B cell (primary cell): ENCODE results near the gene EIF3D. TPM values are rescaled to one million over a fixed set of nuclear protein-coding genes. Genes with fewer than 3 reads are reported as not detected.

Experiments used
- ATAC-seq: fragments of 200-7000 bp; cut with Tn5 transposase; one replicate; pipeline ENCODE4 v1.10.0; 2021; ENCODE audit warnings: low read depth, mild to moderate bottlenecking, moderate number of reproducible peaks, moderate library complexity
- CTCF ChIA-PET: fragments of 350-600 bp; sonication (Branson Sonifier 250); formaldehyde crosslinking; loops from one replicate; lab custom pipeline; 2021; ENCODE audit warnings: antibody characterized with exemption, inconsistent platforms; lab: Charles Lee
- POLR2A ChIA-PET: fragments of 350-600 bp; sonication (Branson Sonifier 250); formaldehyde crosslinking; loops from one replicate; lab custom pipeline; 2021; ENCODE audit warnings: antibody characterized with exemption; lab: Charles Lee
- DNase-seq: peaks from one replicate; pipeline ENCODE4 v3.0.0; 2013
- H2AFZ ChIP-seq: 2 replicates; pipeline ENCODE4 v1.6.1; 2012; ENCODE audit warnings: mild to moderate bottlenecking, low read depth, low read length; ENCODE audit not compliant: insufficient read depth, poor library complexity, severe bottlenecking
- H3K27ac ChIP-seq, 2 donors: 1 replicate in 1 of 2; 2 replicates in 1 of 2; pipeline ENCODE4 v1.5.1; 2012 to 2013; ENCODE audit warnings: low read length in 2 of 2, mild to moderate bottlenecking in 2 of 2, moderate library complexity in 1 of 2
- H3K27me3 ChIP-seq, 4 experiments: fragments of 200-600 bp in 1 of 4; sonication (generic) in 1 of 4; replicated peaks in 1 of 4; 1 replicate in 2 of 4; 2 replicates in 2 of 4; pipeline versions ENCODE4 v1.6.1 to v1.7.0; 2013 to 2016; ENCODE audit warnings: low read length in 3 of 4, mild to moderate bottlenecking in 2 of 4, mixed read lengths in 1 of 4, moderate library complexity in 1 of 4; ENCODE audit not compliant: insufficient read depth in 4 of 4, control insufficient read depth in 3 of 4; ENCODE audit errors: control extremely low read depth in 1 of 4
- H3K36me3 ChIP-seq, 2 experiments: replicated peaks in 1 of 2; 1 replicate in 1 of 2; 2 replicates in 1 of 2; pipeline versions ENCODE4 v1.6.1 to v1.7.1; 2013; ENCODE audit warnings: low read length in 1 of 2; ENCODE audit not compliant: insufficient read depth in 2 of 2, control insufficient read depth in 1 of 2; ENCODE audit errors: control extremely low read depth in 1 of 2, extremely low read depth in 1 of 2
- H3K4me1 ChIP-seq, 2 donors: fragments of 200-600 bp in 1 of 2; sonication (generic) in 1 of 2; 1 replicate in 1 of 2; 2 replicates in 1 of 2; pipeline versions ENCODE4 v1.5.1 to v1.6.1; 2013 to 2017; ENCODE audit warnings: low read length in 2 of 2; ENCODE audit not compliant: control insufficient read depth in 2 of 2, insufficient read depth in 2 of 2
- H3K4me2 ChIP-seq: replicated peaks from 2 replicates; pipeline ENCODE3; 2012; ENCODE audit warnings: mild to moderate bottlenecking, low read depth, low read length; ENCODE audit not compliant: poor library complexity, severe bottlenecking
- H3K4me3 ChIP-seq, 5 experiments: fragments of 200-600 bp in 1 of 5; sonication (generic) in 1 of 5; 1 replicate in 3 of 5; 2 replicates in 2 of 5; pipeline versions ENCODE4 v1.5.1 to v1.7.0; 2011 to 2016; ENCODE audit warnings: low read length in 4 of 5, mild to moderate bottlenecking in 4 of 5, low read depth in 2 of 5, control low read depth in 1 of 5, moderate library complexity in 1 of 5; ENCODE audit not compliant: insufficient read depth in 1 of 5; ENCODE audit errors: control extremely low read depth in 1 of 5, extremely low read depth in 1 of 5
- H3K79me2 ChIP-seq: fragments of 200-600 bp; sonication (generic); one replicate; pipeline ENCODE4 v1.6.0; 2016; ENCODE audit warnings: low read length; ENCODE audit not compliant: control insufficient read depth, insufficient read depth
- H3K9ac ChIP-seq: fragments of 200-600 bp; sonication (generic); 2 replicates; pipeline ENCODE4 v1.6.1; 2017; ENCODE audit warnings: mild to moderate bottlenecking, low read length, moderate library complexity
- H3K9me3 ChIP-seq, 3 donors: one replicate each; pipeline versions ENCODE4 v1.6.1 to v1.7.1; 2013; ENCODE audit warnings: low read length in 2 of 3; ENCODE audit not compliant: control insufficient read depth in 2 of 3, insufficient read depth in 1 of 3; ENCODE audit errors: control extremely low read depth in 1 of 3
- H4K20me1 ChIP-seq: 2 replicates; pipeline ENCODE4 v1.6.0; 2012; ENCODE audit warnings: mild to moderate bottlenecking, low read length; ENCODE audit not compliant: insufficient read depth, control insufficient read depth, poor library complexity, severe bottlenecking
- H3K27ac Mint-ChIP-seq: one replicate; pipeline ENCODE4 v1.8.0; 2021; ENCODE audit warnings: mixed read lengths
- H3K27me3 Mint-ChIP-seq: one replicate; pipeline ENCODE4 v1.8.0; 2021; ENCODE audit warnings: mixed read lengths
- H3K4me1 Mint-ChIP-seq: one replicate; pipeline ENCODE4 v1.8.0; 2021; ENCODE audit warnings: mixed read lengths
- H3K4me3 Mint-ChIP-seq: one replicate; pipeline ENCODE4 v1.8.0; 2021; ENCODE audit warnings: mixed read lengths
- H3K9me3 Mint-ChIP-seq: one replicate; pipeline ENCODE4 v1.8.0; 2022; ENCODE audit warnings: mixed read lengths; ENCODE audit not compliant: insufficient read depth
- CTCF ChIP-seq: fragments of 200-600 bp; IDR thresholded peaks from one replicate; pipeline ENCODE4 v1.8.0; 2022; ENCODE audit warnings: antibody characterized with exemption, mild to moderate bottlenecking
- EZH2 ChIP-seq: IDR thresholded peaks from 2 replicates; pipeline ENCODE4 v1.6.1; 2012; ENCODE audit warnings: borderline replicate concordance, low read depth, mild to moderate bottlenecking, moderate library complexity, low read length; ENCODE audit not compliant: insufficient read depth, poor library complexity, severe bottlenecking
- WGBS: methylation state at CpG from one replicate; pipeline ENCODE4 v1.1.5; 2013; ENCODE audit warnings: missing lambda C conversion rate; ENCODE audit not compliant: insufficient coverage; 5-methylcytosine and 5-hydroxymethylcytosine counted together
- intact Hi-C: fragments of 100-400 bp; cut with micrococcal nuclease; formaldehyde crosslinking; loops from one replicate; pipeline ENCODE4 v1.10.0; 2022
- polyA plus RNA-seq: library from polyadenylated mRNA; depleted of rRNA; stranded (reverse); fragments of >200 nt; gene quantifications from 2 replicates; pipeline ENCODE4 v1.2.3, GENCODE V29; 2012
- total RNA-seq, 2 donors: library from RNA; stranded (reverse); fragments of 120-200 nt in 1 of 2; gene quantifications; 1 replicate in 1 of 2; 2 replicates in 1 of 2; pipeline versions ENCODE4 v1.2.3 to v1.2.4, GENCODE V29; 2013 to 2022

The EIF3D gene
- total and polyA plus RNA-seq, 2 donors (not counting 1 experiment from before 2014, with no cell fraction given): 274 to 324 TPM

GRCh38 chr22:36565686-36566085, 36.7 kb upstream of the EIF3D start:
- CTCF ChIA-PET: no interaction called here
- Histone ChIP-seq H3K36me3 (no peaks in the 10 kb centered on the region), H3K27ac (no peak overlapping the region), H3K79me2 (no peaks in the 10 kb centered on the region), H3K9ac (no peak overlapping the region), H2AFZ (no peak overlapping the region), H3K4me3 (no peak overlapping the region), H3K27me3 (peaks cover 0 to 14% (median 0%) of the 10 kb centered on the region in 4 experiments), H3K4me1 (peaks cover 6 to 11% of the 10 kb centered on the region in 2 donors), H3K9me3 (peaks cover 0 to 10% (median 0%) of the 10 kb centered on the region in 3 donors), H3K4me2 (no peak overlapping the region), H4K20me1 (no peaks in the 10 kb centered on the region)
- H3K9me3 Mint-ChIP-seq: no peaks in the 10 kb centered on the region
- DNase-seq: no peak
- WGBS: over 99% methylated on average over 6 of the region's 6 CpGs
- no peak overlapping the region for H3K4me3 Mint-ChIP-seq
- intact Hi-C loops: no loop called here
- POLR2A ChIA-PET: no interaction called here
- peaks cover 15% of the 10 kb centered on the region for H3K4me1 Mint-ChIP-seq
- peaks cover 30% of the 10 kb centered on the region for H3K27me3 Mint-ChIP-seq
- TF ChIP-seq EZH2 (no peak), CTCF (no peak)
- no peak overlapping the region for H3K27ac Mint-ChIP-seq
- ATAC-seq: no peak

GRCh38 chr22:36565159-36565507, 36.2 kb upstream of the EIF3D start:
- Histone ChIP-seq H3K27me3 (peaks cover 0 to 14% (median 0%) of the 10 kb centered on the region in 4 experiments), H2AFZ (no peak overlapping the region), H3K27ac (no peak overlapping the region), H3K79me2 (no peaks in the 10 kb centered on the region), H3K4me2 (no peak overlapping the region), H3K4me1 (peaks cover 6 to 11% of the 10 kb centered on the region in 2 donors), H3K4me3 (no peak overlapping the region), H4K20me1 (no peaks in the 10 kb centered on the region), H3K36me3 (no peaks in the 10 kb centered on the region), H3K9ac (no peak overlapping the region), H3K9me3 (peaks cover 0 to 10% (median 0%) of the 10 kb centered on the region in 3 donors)
- no peak for DNase-seq
- CTCF ChIA-PET: no interaction called here
- TF ChIP-seq EZH2 (no peak), CTCF (no peak)
- 96% methylated on average over 5 of the region's 5 CpGs for WGBS
- POLR2A ChIA-PET: no interaction called here
- H3K27ac Mint-ChIP-seq: no peak overlapping the region
- intact Hi-C loops: no loop called here
- no peaks in the 10 kb centered on the region for H3K9me3 Mint-ChIP-seq
- peaks cover 34% of the 10 kb centered on the region for H3K27me3 Mint-ChIP-seq
- H3K4me1 Mint-ChIP-seq: peaks cover 17% of the 10 kb centered on the region
- no peak overlapping the region for H3K4me3 Mint-ChIP-seq
- no peak for ATAC-seq
